Measurements from ENCODE around the gene CLEC5A. TPM values are rescaled to one million over a fixed set of nuclear protein-coding genes. Genes with fewer than 3 reads are reported as not detected.

The CLEC5A gene
- under 1 TPM in 1 of 2 donors, not detected in 1; 0.27 TPM for total RNA-seq

GRCh38 chr7:141946796-141947195 is at the start of gene CLEC5A:
Gene CLEC5A (minus strand): TSS chr7:141946974. CDS start chr7:141946292, 682 bp downstream.
- no peak within 1 kb of the TSS for H3K4me3 ChIP-seq
- TF ChIP-seq, protein P1, sequence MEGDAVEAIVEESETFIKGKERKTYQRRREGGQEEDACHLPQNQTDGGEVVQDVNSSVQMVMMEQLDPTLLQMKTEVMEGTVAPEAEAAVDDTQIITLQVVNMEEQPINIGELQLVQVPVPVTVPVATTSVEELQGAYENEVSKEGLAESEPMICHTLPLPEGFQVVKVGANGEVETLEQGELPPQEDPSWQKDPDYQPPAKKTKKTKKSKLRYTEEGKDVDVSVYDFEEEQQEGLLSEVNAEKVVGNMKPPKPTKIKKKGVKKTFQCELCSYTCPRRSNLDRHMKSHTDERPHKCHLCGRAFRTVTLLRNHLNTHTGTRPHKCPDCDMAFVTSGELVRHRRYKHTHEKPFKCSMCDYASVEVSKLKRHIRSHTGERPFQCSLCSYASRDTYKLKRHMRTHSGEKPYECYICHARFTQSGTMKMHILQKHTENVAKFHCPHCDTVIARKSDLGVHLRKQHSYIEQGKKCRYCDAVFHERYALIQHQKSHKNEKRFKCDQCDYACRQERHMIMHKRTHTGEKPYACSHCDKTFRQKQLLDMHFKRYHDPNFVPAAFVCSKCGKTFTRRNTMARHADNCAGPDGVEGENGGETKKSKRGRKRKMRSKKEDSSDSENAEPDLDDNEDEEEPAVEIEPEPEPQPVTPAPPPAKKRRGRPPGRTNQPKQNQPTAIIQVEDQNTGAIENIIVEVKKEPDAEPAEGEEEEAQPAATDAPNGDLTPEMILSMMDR (IDR thresholded peaks at IDR 0.05), result no peak
- no peaks in the 10 kb centered on the region for H3K4me1 ChIP-seq
- H3K27ac ChIP-seq, result no peak within 1 kb of the TSS
- no peaks in the 10 kb centered on the region for H3K27me3 ChIP-seq
- no peaks in the 10 kb centered on the region for H3K36me3 ChIP-seq
- no peak within 1 kb of the TSS for H3K9ac ChIP-seq (ENCODE audit: low read depth in 2 of 2, low read length in 2 of 2)
- intact Hi-C loops (cut with DNase I), result no loop called here
- no peak for DNase-seq
- no peaks in the 10 kb centered on the region for H3K9me3 ChIP-seq

DNA sequence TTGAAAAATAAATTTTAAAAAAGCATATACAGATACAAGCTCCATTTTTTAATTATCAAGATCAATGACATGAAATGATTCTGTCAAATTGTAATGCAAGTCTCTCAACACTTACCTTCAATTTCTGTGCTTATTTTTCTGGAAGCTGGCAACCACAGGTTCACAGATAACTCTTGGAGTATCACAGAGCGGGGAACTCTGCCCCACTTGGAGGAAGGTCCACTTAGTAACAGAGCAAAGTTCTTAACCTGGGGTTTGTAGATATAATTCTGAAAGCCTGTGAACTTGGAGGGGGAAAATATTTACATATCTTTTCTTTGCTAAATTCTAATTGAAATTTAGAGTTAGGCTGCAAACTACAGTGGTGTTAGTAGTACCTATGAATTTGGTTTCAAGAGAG is 46.6 kb upstream of the CLEC5A start:
- DNase-seq, result no peak
- Histone ChIP-seq H3K9ac (ENCODE audit: low read depth in 2 of 2, low read length in 2 of 2) (no peak overlapping the region), H3K4me1 (no peaks in the 10 kb centered on the region), H3K9me3 (no peaks in the 10 kb centered on the region), H3K4me3 (no peak overlapping the region), H3K27ac (no peak overlapping the region), H3K36me3 (no peaks in the 10 kb centered on the region), H3K27me3 (no peaks in the 10 kb centered on the region)
- intact Hi-C loops (cut with DNase I), result no loop called here
- TF ChIP-seq, protein P1 (IDR thresholded peaks at IDR 0.05), result no peak

DNA sequence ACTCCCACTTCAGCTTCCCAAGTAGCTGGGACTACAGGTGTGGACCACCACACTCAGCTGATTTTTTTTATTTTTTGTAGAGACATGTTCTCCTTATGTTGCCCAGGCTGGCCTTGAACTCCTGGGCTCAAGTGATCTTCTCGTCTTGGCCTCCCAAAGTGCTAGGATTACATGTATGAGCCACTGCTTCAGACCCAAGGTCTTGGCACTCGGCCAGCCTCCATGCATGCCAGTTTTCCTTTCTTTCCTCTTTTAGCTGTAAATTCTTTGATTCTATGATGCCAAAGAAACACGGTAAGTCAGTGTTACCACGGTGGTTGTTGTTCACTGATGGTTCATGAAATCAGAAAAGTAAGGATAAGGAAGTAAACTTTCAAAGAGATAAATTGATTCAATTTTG is 45.9 kb upstream of the CLEC5A start:
- TF ChIP-seq, protein P1 (IDR thresholded peaks at IDR 0.05), result no peak
- no peak for DNase-seq
- Histone ChIP-seq H3K27me3 (no peaks in the 10 kb centered on the region), H3K4me1 (no peaks in the 10 kb centered on the region), H3K27ac (no peak overlapping the region), H3K9ac (ENCODE audit: low read depth in 2 of 2, low read length in 2 of 2) (no peak overlapping the region), H3K36me3 (no peaks in the 10 kb centered on the region), H3K4me3 (no peak overlapping the region), H3K9me3 (no peaks in the 10 kb centered on the region)
- intact Hi-C loops (cut with DNase I), result no loop called here

DNA sequence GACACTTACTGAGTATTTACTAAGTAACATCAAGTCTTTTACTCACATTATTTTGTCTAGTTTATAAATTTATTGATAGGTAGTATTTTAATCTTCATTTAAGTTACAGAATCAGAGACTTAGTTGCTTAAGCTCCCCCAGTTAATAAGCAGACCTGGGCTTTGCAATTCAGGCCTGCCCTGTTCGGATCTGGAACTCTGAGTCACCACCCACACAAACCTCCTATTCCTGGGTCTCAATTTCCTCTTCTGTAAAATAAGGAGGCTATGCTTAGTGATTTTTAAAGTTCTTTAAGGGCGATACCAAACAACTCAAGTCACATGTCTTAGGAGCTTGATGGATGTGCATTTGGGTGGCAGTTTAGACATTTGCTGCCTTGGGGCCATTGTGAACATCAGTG is 45.4 kb upstream of the CLEC5A start:
- intact Hi-C loops (cut with DNase I), result no loop called here
- Histone ChIP-seq H3K27me3 (no peaks in the 10 kb centered on the region), H3K4me3 (no peak overlapping the region), H3K36me3 (no peaks in the 10 kb centered on the region), H3K4me1 (no peaks in the 10 kb centered on the region), H3K9me3 (no peaks in the 10 kb centered on the region), H3K27ac (no peak overlapping the region), H3K9ac (ENCODE audit: low read depth in 2 of 2, low read length in 2 of 2) (no peak overlapping the region)
- DNase-seq, result no peak
- TF ChIP-seq, protein P1 (IDR thresholded peaks at IDR 0.05), result no peak

DNA sequence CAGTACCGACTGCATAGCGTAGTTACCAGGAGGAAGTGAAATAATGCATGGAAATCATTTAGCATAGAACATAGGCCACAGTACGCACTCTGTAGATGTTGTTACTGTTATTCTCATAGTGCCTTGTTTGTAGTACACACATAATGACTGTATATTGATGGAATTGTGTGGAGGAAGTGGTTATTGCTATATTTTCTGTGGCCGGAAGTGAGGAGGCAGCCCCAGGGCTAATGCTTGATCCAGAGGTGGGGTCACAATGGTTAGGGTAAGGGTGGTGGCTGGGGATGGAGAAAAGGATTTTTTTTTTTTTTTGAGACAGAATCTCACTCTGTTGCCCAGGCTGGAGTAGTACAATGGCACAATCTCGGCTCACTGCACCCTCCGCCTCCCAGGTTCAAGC is 44.4 kb upstream of the CLEC5A start:
- Histone ChIP-seq H3K9ac (ENCODE audit: low read depth in 2 of 2, low read length in 2 of 2) (no peak overlapping the region), H3K4me1 (no peaks in the 10 kb centered on the region), H3K9me3 (no peaks in the 10 kb centered on the region), H3K27ac (no peak overlapping the region), H3K27me3 (no peaks in the 10 kb centered on the region), H3K36me3 (no peaks in the 10 kb centered on the region), H3K4me3 (no peak overlapping the region)
- TF ChIP-seq, protein P1 (IDR thresholded peaks at IDR 0.05), result no peak
- no peak for DNase-seq
- intact Hi-C loops (cut with DNase I), result no loop called here

Data from colonic mucosa (tissue), 4 donors.